T-helper 2 cell (primary cell): ENCODE measurements around the gene SEC23B.
A peak's percentile ranks its signal among the peaks of the same experiment; 100 is the strongest.
"Not testable (repeated sequence)": the region's sequence is repeated elsewhere in the genome, so short reads cannot be mapped to it uniquely, and the experiment has no call there.

Source experiments
- DNase-seq, 5 experiments: peaks; one replicate each; pipeline versions ENCODE4 v3.0.0 to v3.0.0-alpha.2; 2012 to 2022
- total RNA-seq, 2 donors: gene quantifications; one replicate each; lab custom pipeline; 2026; lab: John Stamatoyannopoulos, UW

Gene SEC23B
- 58.9 to 64.8 reads per million in 2 donors for total RNA-seq

DNA sequence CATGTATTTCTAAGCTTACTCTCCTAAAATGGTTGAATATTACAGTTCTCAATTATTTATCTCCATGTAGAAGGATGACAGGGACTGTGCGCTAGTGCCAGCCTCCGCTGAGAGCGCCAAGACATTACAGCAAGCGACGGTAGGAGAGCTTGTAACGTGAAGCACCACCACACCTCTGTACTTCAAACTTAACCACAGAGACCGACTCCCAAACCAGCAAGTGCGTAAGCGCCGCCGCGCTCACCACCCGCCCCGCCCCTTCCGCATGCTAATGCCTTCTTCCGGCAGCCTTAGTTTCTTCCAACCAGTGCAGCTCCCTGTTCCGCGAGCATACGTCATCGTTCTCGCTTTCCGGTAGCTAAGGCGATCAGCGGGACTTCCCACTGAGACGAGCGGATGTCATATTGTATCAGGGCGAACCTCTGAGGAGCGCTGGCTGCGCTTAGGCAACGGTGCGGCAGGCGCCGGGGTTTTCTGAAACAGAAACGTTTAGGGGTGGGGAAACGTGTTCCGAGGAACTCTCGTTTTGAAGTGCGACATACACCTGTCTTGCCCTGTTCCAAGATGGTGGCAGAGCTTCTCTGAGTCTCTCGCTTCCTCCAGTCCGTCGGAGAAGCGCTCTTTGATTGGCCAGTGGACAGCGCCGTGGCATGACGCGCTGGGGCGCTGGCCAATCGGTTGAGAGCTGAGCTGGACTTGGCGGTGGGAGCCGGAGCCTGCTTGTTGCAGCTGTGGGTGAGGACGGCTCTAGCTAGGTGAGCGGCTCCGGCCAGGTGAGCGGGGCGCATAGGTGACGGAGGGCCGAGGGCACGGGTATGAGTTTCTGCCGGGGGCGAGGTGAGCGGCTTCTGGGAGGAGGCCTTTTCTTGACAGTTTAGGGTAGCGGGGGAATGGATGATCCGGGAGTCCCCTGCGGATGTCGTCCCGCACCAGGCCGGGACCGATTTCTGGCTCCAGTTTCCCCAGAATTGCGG lies at the start of gene SEC23B:
Gene SEC23B, plus strand, starts transcription at position 723 of the 974 bp plus-strand sequence. CDS start 2,896 bp downstream, outside the sequence.
- peak; percentile 94 to 100 (median 97) for DNase-seq

- no peak for DNase-seq
Observed at GRCh38 chr20:18465536-18466200, 42.1 kb upstream of the SEC23B start.

- no peak for DNase-seq
Observed at GRCh38 chr20:18466574-18466893, 41.2 kb upstream of the SEC23B start.

DNA sequence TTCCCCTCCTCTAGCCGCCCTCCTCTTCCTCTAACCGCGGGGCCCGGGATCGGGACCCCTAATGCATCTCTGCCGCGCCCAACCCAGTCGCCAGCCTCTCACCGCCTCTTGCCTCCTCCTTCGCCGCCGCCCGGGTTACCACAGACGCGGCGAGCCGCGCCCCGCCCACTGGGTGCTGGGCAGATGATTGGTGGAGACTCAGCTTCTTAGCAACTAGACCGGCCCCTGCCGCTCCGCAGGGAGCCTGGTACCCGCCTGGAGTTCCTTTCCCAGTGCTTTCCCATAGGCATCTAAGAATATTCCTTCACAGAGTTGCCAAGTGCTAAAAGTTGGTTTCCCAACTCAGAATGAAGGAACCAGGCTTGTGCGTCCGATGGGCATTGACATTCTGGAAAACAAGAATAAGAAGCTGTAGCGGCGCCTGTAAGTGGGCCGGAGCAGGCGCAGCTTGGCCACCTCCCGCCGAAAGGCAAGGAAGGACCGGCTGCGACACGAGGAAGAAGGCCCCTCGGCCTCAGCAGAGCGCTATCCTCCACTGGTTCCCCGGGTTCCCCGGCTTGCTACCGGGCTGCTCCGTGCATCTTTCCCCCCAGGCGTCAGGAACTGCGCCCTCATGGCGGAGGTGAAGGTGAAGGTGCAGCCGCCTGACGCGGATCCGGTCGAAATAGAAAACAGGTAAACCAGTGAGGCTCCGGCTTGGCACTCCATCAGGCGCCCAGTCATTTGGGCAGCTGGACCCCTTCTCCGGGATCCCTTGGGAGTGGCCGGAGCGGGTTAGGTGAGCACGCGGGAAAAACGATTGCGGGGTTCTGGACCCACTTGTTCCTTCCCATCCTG lies 40.6 kb upstream of the SEC23B start, which contains the start of the genes DZANK1 and POLR3F:
Gene DZANK1, minus strand, starts transcription at position 137 of the 837 bp plus-strand sequence. CDS start 1,672 bp downstream, outside the sequence.
Gene POLR3F, plus strand, starts transcription at position 497 of the 837 bp plus-strand sequence. Its CDS starts 117 bp downstream, at position 614.
- DNase-seq = peak; percentile 80 to 95 (median 88)

DNA sequence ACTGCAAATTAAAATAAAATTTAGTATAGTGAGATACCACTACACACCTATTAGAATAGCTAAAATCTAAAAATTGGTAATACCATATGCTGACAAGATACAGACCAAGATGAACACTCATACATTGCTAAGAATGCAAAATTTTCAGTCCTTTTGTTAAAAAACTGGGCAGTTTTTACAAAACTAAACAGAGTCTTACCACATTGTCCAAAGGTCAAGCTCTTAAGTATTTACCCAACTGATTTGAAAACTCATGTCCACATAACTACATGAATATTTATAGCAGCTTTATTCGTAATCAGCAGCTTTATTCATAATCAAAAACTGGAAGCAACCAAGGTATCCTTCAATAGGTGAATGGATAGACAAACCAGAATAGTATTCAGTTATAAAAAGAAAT lies 30.5 kb upstream of the SEC23B start:
- DNase-seq = no peak

- DNase-seq = no peak
Observed at GRCh38 chr20:18477821-18478220, 29.9 kb upstream of the SEC23B start.

GRCh38 chr20:18481596-18481995 lies 26.1 kb upstream of the SEC23B start:
- DNase-seq = no peak

GRCh38 chr20:18488301-18488700 lies 19.4 kb upstream of the SEC23B start:
- DNase-seq = no peak

DNA sequence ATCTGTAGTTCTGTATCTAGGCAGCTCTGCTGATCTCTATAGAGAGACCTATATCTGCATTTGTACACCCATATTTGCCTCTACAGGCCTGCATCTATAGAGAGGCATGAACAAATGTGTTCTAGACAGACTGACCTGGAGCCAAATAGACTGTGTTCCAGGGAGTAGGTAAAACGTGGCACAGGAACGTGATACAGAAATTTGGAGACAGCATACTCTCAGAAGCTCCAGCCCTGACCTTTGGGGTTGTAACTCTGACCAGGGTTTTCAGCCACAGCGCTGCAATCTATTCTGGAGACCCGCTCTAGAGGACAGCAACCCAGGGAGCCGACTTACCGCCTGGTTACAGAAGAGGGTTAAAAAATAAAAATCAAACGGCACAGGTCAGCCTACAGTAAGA lies 11.7 kb upstream of the SEC23B start:
- peak in 1 of 5 experiments; percentile 15 for DNase-seq

- peak; percentile 43 to 84 (median 63) for DNase-seq
Observed at GRCh38 chr20:18496740-18497592, 10.8 kb upstream of the SEC23B start, which contains the start of gene RBBP9. Gene RBBP9, minus strand, starts transcription at chr20:18497225. Its CDS starts 58 bp downstream, at chr20:18497167.

DNA sequence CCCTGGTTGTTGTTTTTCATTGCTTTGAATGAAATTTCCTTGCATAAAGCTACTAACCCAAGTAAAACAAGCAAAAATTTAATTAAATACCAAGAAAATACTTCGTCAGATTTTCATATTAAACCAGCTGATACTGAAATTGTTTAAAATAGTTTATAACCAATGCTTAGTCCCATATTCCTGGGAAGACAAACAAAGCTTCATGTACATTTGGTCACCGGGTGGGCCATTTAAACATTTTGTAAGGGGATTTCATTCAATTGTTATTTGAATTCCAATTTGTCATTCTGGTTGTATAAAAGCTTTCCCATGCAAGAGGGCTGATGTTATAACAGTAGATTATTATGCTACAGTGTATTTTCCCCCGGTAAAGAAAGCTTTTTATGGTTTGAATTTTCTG lies 10.1 kb upstream of the SEC23B start:
- no peak for DNase-seq

DNA sequence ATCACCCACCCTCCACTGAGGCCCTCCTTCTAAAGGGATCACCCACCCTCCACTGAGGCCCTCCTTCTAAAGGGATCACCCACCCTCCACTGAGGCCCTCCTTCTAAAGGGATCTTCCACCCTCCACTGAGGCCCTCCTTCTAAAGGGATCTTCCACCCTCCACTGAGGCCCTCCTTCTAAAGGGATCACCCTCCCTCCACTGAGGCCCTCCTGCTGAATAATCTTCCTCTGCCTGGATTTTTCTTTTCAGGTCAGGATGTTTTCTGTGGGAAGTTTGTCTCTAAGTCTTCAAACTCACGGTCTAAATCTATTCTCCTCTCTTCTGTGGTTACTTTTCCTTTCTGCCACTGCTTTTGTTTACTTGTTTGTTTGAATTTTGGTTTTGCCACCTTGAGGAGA lies 6.1 kb upstream of the SEC23B start:
- not testable (repeated sequence) for DNase-seq

- no peak for DNase-seq
Observed at GRCh38 chr20:18504479-18505060, 3.2 kb upstream of the SEC23B start.

DNA sequence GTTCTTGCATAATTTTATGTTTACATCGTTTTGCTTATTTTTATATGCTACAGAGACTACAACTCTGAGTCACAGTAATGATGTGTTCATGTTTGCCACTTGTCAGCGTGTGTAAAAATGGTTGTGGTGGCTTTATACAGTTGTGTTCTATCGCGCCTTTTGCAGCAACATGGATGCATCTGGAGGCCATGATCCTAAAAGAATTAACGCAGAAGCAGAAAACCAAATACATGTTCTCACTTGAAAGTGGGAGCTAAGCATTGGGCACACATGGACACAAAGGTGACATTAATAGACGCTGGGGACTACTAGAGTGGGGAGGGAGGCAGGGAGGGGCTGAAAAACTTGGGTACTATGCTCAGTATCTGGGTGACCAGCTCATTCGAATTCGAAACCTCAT lies 996 bp upstream of the SEC23B start:
- DNase-seq = peak in 1 of 5 experiments; percentile 88

GRCh38 chr20:18511571-18511970 lies 3.8 kb downstream of the SEC23B start:
- no peak for DNase-seq

- no peak for DNase-seq
Observed at GRCh38 chr20:18513208-18513607, 5.5 kb downstream of the SEC23B start.

DNA sequence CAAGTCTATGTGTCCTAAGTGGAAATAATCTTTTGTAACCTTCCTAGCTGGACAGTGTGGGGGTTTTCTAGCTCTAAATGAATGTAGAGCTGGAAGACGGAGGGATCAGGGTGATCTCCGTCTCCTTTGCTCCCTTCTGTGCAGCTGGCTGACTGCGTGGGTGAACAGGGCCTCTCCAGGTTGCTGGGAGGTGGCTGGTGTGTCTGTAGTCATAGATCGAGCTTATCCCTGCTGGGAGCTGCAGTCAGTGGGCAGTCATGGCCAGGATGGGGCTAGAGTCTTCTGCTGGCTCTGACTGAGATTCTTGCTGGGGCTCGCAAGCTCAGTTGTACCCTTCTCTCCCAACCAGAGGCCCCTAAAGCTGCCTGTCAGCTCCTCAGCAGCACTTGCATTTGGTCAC lies 6.4 kb downstream of the SEC23B start:
- no peak for DNase-seq

DNA sequence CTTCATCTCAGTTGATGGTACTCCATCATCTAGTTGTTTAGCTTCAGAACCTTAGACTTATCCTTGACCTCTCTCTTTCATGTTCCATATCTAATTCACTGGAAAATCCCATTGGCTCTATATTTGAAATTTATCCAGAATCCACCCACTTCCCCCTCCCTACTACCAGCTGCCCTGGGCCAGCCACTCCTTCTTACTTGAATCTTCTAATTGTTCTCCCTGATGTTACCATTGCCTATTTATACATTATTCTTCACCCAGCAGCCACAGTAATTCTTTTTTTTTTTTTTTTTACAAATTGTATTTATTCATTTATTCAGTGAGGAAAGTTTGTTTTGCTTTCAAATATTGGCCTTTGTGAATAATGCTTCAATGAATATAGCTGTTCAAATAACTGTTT lies 8.2 kb downstream of the SEC23B start:
- DNase-seq = no peak

DNA sequence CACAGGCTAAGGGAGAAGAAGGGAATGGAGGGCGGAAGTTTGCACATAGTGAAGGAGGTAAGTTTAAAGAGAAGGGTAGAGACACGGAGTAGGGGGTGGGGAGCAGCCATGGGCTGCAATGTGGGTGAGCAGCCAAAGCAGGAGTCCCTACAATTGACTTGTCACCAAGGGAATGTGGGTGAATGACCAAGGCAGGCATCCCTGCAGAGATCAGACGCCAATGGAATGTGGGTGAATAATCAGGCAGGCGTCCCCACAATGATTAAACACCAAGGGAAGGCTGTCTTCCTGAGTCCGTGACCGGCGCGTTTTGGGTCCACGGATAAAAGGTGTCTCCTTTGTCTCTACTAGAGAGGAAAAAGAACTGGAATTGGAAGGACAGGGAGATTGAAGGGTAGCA lies 14.3 kb downstream of the SEC23B start:
- DNase-seq = not testable (repeated sequence)

DNA sequence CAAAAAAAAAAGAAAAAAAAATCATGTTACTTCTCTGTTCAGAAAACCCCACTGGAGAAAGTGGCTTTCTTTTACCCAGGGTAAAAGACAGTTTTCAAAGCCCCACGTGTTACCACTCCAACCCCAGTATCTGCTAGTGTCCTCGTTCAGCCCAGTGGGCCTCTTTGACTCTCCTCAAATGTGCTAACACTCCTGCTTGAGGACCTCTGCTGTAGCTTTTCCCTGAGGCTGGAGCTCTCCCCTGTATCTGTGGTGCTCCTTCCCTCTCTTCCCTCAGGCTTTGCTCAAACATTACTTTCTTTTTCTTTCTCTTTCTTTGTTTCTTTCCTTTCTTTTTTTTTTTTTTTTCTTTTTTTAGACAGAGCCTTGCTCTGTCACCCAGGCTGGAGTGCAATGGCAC lies 15.3 kb downstream of the SEC23B start:
- no peak for DNase-seq

DNA sequence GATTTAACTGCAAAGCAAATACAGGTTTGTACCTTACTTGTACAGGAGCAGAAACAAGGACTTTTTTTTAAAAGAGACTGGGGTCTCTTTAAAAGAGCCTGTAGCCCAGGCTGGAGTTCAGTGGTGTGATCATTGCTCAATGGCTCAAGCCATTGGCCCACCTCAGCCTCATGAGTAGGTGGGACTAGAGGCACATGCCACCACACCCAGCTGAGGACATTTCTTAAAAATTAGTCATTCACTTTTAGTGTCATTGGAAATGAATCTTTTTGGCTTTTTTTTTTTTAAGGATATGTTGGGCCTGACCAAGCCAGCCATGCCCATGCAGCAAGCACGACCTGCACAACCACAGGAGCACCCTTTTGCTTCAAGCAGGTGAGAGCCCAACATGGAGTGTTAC lies 16.9 kb downstream of the SEC23B start:
- no peak for DNase-seq
